ENCODE measurements around the gene SMC6. TPM values are rescaled to one million over a fixed set of nuclear protein-coding genes. Genes with fewer than 3 reads are reported as not detected.
A peak's percentile ranks its signal among the peaks of the same experiment; 100 is the strongest.

The SMC6 gene
- total RNA-seq, 1 experiment from 2014 or later, result 40.3 TPM

DNA sequence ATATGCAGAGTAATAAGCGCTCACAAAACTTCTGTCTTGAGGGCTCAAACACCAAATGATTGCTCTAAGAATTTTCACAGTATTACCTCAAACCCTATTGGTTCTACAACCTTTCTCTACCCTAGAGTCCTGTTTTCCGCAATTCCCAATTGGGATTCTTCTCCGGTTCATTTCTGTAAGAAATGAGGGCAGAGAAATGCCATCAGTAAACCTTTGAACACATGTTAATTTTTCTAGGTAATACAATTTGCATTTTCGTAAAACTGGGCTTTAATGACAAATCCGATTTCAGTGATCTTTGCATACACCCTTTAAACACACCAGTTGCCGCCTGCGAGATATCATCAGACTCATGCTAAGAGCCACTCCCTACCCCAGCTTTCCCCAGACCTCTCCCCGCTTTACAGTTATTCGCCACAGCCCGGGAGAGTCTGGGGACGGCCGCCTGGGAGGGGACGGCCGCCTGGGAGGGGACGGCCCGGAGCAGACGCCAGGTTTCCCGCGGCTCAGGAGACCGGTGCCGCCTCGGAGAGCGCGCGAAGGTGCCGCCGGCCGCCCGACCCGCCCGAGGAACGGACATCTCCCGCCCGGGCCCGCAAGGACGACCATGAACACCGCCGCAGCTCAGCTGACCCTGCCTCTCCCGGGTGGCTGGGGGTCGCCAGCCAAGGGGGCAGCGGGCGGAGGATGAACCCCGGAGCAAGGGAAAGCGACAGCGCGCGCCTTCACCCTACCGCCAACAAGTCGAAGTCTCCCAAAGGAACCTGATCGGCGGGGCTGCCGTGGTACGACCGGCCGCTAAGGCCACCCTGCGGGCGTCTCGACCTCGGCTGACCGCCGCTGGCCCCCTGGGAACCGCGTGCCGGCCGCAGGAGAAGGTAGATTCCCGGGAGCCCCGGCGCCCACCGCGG lies 463 bp downstream of the SMC6 start:
- no peak overlapping the region for H2AFZ ChIP-seq (ENCODE audit: low read length)
- DNase-seq, result peak; percentile 47
- H2BK12ac ChIP-seq (ENCODE audit: insufficient read length, low read depth, low read length), result no peak overlapping the region

More for the DNA sequence above, 463 bp downstream of the SMC6 start:
- no peak overlapping the region for H2AK5ac ChIP-seq (ENCODE audit: insufficient read length, low read length)
- TF ChIP-seq, protein P1, sequence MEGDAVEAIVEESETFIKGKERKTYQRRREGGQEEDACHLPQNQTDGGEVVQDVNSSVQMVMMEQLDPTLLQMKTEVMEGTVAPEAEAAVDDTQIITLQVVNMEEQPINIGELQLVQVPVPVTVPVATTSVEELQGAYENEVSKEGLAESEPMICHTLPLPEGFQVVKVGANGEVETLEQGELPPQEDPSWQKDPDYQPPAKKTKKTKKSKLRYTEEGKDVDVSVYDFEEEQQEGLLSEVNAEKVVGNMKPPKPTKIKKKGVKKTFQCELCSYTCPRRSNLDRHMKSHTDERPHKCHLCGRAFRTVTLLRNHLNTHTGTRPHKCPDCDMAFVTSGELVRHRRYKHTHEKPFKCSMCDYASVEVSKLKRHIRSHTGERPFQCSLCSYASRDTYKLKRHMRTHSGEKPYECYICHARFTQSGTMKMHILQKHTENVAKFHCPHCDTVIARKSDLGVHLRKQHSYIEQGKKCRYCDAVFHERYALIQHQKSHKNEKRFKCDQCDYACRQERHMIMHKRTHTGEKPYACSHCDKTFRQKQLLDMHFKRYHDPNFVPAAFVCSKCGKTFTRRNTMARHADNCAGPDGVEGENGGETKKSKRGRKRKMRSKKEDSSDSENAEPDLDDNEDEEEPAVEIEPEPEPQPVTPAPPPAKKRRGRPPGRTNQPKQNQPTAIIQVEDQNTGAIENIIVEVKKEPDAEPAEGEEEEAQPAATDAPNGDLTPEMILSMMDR (conservative IDR thresholded peaks at IDR 0.05), result no peak
- H3K79me2 ChIP-seq (ENCODE audit: insufficient read depth, low read length), result peaks cover 19% of the 10 kb centered on the region; the same call in 1 of the 2 replicates
- no peak overlapping the region for H4K5ac ChIP-seq (ENCODE audit: insufficient read length, low read depth, low read length)
- H4K91ac ChIP-seq (ENCODE audit: insufficient read length, low read depth, low read length), result no peak overlapping the region
- H2BK5ac ChIP-seq (ENCODE audit: insufficient read length, low read length), result no peak overlapping the region
- peak overlapping the region; percentile 80 for H3K14ac ChIP-seq (ENCODE audit: insufficient read depth, low read length)
- Mint-ChIP-seq H3K27me3 (ENCODE audit: low read depth) (no peaks in the 10 kb centered on the region), H3K36me3 (ENCODE audit: insufficient read depth in 1 of 3, low read depth in 3 of 3) (no peaks in the 10 kb centered on the region; a peak in 1 of 7 replicates), H3K4me1 (peaks cover 33 to 41% of the 10 kb centered on the region in 2 experiments), H3K9me3 (no peaks in the 10 kb centered on the region), H3K27ac (peak overlapping the region; percentile 25 to 91 (median 89)), H3K4me3 (peak overlapping the region; percentile 88 to 96)
- H3K9me3 ChIP-seq (ENCODE audit: control insufficient read depth, low read depth, low read length), result no peaks in the 10 kb centered on the region
- H2BK120ac ChIP-seq (ENCODE audit: low read depth, low read length, poor library complexity, severe bottlenecking), result no peak overlapping the region
- no peak overlapping the region; the same call in 1 of the 2 replicates for H3K4ac ChIP-seq (ENCODE audit: low read depth, low read length)
- no peak overlapping the region for H3K23ac ChIP-seq (ENCODE audit: insufficient read length, low read depth, low read length)
- H4K20me1 ChIP-seq (ENCODE audit: control insufficient read depth, insufficient read depth, insufficient read length), result no peaks in the 10 kb centered on the region
- no peaks in the 10 kb centered on the region for H3K27me3 ChIP-seq (ENCODE audit: insufficient read depth, low read length)
- H3K18ac ChIP-seq (ENCODE audit: insufficient read length, low read depth, low read length), result peak overlapping the region; percentile 88
- no peak overlapping the region for H3T11ph ChIP-seq (ENCODE audit: low read length)
- no peaks in the 10 kb centered on the region for H3K79me1 ChIP-seq (ENCODE audit: insufficient read depth, low read depth, low read length, poor library complexity, severe bottlenecking)
- peaks cover 5% of the 10 kb centered on the region for H3K23me2 ChIP-seq (ENCODE audit: insufficient read length, low read depth, low read length, poor library complexity, severe bottlenecking)
- no peak overlapping the region for H3K56ac ChIP-seq (ENCODE audit: insufficient read length, low read depth, low read length)
- H3K9ac ChIP-seq (ENCODE audit: extremely low read depth, insufficient read length, low read length), result peak overlapping the region; percentile 87
- H3K4me2 ChIP-seq (ENCODE audit: insufficient read depth, insufficient read length, low read length), result peak overlapping the region; percentile 97
- no peak overlapping the region for H3K27ac ChIP-seq (ENCODE audit: insufficient read length, low read depth, low read length)
- WGBS (ENCODE audit: extremely low coverage, insufficient read length, low lambda C conversion rate), result no CpG with 5 or more reads among the region's 70 CpGs
- H2BK20ac ChIP-seq (ENCODE audit: low read depth, low read length, poor library complexity, severe bottlenecking), result no peak overlapping the region
- no peaks in the 10 kb centered on the region; the same call in 1 of the 2 replicates for H3K4me1 ChIP-seq (ENCODE audit: insufficient read depth, low read length)
- H2BK15ac ChIP-seq (ENCODE audit: low read depth, low read length), result no peak overlapping the region
- H4K8ac ChIP-seq (replicated peaks; ENCODE audit: insufficient read length, low read depth, low read length), result no peak overlapping the region
